ENCODE data around the gene MERTK.

MERTK gene

DNA sequence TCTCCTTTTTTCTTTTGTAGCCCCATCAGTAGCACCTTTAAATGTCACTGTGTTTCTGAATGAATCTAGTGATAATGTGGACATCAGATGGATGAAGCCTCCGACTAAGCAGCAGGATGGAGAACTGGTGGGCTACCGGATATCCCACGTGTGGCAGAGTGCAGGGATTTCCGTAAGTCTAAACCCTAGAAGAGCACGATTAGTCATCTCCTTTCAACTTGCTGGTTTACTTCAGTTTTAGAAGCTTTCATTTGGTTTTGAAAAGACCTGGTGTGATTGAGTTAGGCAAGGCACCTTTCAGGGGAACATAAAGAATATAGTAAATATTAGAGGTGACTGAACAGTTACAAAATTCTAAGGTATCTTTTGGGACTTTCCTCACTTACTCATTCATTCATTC lies 84.4 kb downstream of the MERTK start:
- DNase-seq: no peak

DNA sequence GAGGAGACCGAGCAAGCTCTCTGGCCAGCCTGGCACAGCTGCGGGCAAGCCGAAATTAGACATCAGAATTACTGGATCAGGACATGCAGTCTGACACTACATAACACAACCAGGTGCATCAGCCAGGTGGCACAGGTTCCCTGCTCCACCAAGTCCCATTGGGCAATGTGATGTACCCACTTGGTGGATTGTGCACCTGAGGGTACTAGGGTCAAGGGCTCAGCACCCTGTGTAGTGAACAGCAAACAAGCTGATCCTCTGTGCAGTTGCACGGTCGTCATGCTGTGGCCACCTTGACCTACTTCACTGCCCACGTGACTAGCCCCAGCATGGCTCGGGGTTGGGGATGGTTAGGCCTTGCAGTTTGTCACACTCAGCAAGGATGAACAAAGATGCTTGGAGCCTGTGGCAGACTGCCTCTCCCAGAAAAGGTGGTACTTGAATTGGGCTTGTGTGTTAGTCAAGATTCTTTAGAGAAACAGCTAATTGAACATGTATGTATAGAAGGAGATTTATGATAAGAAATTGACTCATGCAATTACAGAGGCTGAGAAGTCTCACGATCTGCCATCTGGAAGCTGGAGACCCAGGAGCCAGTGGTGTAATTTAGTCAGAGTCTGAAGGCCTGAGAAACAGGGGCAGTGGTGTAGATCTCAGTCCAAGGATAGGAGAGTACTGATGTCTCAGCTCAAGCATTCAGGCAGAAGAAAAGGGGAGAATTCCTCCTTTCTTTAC lies 85.2 kb downstream of the MERTK start:
- DNase-seq: no peak

GRCh38 chr2:111984213-111984604 lies 85.8 kb downstream of the MERTK start:
- DNase-seq: no peak

- no peak for DNase-seq
Observed at GRCh38 chr2:111985514-111985913, 87.1 kb downstream of the MERTK start.

DNA sequence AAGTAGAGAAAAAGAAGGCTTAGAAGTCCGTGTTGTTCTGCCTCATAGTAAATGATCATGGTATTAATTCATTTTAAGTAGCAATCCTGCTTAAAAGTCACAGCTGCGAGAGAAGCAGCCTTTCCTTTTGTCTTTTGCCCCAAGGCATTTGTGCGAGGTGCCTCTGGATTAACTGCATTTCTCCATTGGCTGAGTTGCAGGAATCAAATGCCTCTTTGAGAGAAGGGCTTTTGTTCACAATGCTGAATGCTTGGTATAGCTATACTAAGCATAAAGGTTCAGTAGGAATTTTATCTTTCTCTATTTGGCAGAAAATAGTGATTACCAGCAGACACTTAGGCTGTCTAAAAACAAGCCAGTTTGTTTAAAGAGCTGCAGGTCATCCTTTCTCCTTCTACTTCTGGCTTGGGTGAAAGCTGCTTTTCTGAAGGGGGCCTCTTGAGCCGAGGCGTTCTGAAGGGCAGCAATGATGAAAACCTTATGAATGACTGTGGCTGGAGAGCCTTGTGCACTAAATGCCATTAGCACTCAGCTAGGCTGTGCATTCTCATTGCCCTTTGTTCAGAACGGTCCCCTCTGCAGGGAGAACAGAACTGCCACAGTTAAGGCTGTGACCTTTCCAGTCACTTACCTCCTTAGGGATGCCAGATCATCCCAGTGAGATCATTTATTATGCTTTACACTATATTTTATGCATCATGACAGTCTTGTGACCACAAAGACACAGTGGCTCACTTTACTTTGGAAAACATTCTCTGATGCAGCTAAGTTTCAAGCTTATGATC lies 87.9 kb downstream of the MERTK start:
- DNase-seq: no peak

DNA sequence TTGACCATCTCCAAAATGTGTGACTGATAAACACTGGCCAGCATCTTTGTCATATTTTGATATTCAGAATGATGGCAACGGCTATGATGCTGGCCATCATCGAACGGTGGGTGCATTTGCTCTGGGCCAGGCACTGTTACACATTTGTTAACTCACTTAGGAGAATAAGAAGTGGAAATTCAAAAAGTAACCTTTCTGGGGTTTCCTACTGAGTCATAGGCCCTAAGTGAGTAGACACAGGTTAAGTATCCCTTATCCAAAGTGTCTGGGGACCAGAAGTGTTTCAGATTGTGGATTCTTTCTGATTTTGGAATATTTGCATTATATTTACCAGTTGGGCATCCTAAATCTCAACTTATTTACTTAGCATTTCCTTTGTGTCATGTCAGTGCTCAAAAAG lies 92.0 kb downstream of the MERTK start:
- DNase-seq: no peak

- DNase-seq: no peak
Observed at GRCh38 chr2:111990856-111991255, 92.4 kb downstream of the MERTK start.

GRCh38 chr2:111994042-111994441 lies 95.6 kb downstream of the MERTK start:
- no peak for DNase-seq

DNA sequence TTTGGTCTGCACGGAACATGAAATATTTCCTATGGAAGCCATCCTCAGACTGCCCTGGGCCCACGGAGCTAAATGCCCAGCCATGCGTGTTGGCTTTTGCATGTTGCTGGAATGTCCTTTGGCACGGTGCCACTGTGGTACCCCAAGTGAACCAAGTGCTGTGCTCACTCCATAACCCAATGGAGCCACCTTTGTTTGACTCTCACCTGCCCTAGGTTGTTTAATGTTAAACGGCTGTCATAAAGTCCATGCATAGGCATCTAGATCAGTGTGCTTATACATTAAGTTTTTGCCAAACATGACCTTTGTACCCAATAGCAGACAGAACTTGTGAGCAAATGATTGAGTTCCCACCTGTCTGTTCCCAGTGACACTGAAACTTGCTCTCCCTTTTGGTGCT lies 96.7 kb downstream of the MERTK start:
- no peak for DNase-seq

DNA sequence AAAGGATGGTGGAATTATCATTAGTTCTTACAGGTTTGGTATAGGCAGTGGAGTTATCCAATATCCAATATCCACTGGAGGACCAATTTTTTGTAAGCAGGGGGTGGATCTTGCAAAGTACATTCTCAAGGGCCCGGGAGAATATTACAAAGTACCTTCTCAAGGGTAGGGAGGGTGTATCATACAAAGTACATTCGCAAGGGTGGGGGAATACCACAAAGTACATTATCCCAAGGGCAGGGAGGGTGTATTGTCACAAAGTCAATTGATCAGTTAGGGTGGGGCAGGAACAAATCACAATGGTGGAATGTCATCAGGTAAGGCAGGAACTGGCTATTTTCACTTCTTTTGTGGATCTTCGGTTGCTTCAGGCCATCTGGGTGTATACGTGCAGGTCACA lies 101.4 kb downstream of the MERTK start:
- DNase-seq: no peak

- no peak for DNase-seq
Observed at GRCh38 chr2:112000399-112001135, 102.2 kb downstream of the MERTK start.

DNA sequence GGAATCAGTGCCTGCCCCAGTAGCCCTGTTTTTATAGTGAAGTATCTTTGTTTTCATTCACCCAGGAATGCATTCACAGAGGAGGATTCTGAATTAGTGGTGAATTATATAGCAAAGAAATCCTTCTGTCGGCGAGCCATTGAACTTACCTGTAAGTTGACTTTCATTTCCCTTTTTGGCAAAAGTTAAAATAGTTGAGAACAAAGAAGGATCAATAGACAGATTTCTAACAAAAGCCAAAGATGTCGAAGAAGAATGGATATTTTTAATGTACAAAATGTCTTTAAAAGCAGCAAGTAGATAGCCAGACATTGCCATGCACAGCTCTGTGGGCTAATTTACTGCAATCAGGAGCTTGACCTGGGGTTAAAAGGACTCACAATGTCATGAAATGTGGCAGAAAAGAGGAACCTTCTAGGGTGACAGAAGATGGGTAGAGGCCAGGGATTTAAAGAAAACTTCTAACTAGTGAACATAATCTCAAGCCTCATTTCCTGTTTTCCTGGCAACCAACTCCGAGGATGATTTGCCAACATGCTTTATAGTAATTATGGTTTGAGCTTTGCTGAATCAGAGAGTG lies 102.8 kb downstream of the MERTK start:
- no peak for DNase-seq

DNA sequence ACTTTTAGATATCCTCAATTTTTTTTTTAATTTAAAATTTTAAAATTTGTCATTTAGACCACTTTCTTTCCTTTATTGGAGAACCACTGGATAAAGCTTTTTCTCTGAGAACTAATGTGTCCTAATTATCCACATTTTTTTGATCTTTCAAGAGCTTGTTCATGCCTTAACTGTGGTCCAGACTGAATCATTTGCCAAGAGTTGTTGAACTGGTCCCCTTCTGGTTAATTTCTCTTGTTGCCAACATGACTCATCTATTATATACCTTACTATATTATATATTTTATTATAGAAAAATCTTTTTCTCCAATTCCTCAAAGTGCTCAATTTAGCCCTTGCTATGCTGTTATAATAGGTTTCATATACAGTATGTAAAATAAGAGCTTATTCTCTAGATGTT lies 103.5 kb downstream of the MERTK start:
- no peak for DNase-seq

GRCh38 chr2:112003576-112004252 lies 105.3 kb downstream of the MERTK start:
- no peak for DNase-seq

DNA sequence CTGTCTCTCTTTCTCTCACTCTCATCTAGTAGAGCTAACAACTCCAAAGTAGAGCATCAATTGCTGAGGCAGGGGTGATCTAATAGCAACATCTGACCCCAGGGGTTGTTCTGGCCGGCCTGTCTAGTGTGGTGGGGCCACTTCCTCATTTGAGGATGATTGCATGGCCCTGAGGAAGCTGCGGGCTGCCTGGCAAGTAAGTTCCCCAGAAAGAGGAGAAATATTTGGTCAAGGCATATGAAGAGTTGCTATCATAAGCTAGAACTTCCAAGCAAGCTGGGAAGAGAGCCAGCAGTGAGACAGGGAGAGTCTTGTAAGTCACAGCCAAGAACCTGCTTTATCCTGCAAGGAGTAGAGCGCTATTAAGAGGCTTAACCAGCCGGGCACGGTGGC lies 105.8 kb downstream of the MERTK start:
- DNase-seq: no peak

DNA sequence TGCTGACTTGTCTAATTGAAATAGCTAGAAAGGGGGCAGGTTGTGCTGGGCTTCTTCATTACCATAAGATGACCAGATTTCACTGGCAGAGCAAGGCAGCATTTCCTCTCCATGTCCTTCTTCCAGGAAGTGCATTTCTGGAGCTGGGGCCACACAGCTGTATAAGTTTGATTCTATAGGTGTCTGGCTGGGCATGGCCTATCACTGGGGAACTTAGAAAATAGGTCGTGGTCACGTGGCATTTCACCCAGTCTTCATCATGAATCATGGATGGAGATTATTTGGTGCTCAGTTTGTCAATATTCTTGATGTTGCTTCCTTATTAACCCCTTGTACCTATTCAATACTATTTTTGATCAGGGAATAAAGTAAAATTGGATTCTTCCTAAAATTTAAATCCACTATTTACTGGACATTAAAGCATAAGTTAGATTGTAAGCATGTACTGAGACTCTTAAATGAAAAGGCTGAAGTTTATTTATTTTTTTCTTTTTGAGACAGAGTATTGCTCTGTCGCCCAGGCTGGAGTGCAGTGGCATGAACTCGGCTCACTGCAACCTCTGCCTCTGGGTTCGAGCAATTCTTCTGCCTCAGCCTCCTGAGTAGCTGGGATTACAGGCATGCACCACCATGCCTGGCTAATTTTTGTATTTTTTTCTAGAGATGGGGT lies 107.1 kb downstream of the MERTK start:
- DNase-seq: no peak

- DNase-seq: no peak
Observed at GRCh38 chr2:112006076-112006410, 107.6 kb downstream of the MERTK start.

DNA sequence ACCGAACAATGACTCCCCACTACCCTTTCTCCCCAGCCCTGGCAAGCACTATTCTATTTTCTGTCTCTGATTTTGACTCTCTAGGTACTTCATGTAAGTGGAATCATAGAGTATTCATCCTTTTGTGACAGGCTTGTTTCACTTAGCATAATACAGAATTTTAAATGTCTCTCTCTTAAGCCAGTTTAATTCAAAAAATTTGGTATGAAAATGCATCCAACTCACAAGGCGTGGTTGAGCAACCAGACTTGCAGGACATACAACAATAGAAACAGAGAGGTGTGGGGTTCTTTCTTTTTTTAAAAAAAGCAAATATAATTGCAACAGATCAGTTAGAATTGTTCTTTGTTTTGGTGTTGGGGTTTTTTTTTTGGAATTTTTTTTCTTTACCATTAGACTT lies 109.1 kb downstream of the MERTK start:
- no peak for DNase-seq

DNA sequence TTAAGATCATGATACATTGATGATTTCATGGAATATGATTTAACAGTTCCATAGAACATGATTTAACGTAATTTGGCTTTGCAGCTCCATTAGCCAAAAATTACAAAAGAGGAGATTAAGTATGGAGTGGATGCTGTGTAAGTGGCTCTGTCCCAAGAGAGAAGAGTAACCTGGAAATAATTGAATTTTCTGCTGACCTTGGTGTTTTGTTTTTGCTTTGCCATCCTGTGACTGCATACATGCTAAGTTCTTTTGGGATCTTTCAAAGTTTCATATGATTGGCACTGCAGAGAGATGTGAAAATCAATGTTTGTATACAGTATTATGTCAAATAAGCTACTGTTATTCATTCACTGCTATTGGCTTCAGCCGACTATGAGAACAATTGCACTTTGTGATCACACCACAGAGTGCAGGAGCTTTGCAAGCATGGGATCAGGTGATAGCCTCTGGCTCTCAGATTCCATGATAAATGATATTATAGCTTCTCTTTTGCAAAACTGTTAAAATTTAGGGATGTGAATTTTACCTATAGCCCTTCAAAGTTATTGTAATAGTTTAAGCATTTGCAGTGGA lies 110.6 kb downstream of the MERTK start:
- DNase-seq: no peak

DNA sequence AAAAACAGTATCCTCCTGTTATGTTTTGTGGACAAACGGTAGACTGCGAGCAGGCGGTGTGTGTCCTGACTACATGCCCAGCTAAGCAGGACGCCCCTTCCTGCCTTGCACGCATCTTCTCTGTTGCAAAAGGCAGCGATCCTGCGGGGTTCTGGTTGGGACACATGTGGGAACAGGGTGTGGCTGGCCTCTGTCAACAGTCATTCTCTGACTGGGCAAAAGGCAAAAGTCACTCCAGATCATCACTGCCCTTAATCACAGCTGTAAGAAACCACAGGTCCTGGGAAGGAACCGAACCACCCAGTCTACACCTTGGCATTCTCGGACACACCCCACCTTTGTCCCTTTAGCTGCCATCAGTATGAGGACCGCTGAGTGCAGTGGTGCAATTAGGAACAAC lies 112.3 kb downstream of the MERTK start:
- DNase-seq: no peak

DNA sequence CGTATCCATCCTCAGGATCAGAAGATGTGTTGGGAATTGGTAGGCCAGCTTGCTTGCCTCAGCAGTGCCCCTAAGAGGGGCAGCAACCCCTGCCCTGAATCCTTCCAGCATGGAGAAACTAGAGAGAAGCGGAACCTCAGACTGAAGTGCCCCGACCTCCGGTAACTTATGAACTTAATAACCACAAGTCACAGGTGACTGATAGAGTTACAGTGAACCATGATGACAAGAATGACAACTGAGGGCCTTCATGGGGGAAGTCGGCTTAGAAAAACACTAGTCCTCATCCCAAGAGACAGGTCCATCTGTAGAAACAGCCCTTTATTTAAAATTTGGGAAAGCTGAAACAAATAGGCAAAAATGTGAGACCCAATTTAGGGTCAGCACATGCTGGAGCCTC lies 114.1 kb downstream of the MERTK start:
- DNase-seq: no peak

GRCh38 chr2:112018846-112019245 lies 120.4 kb downstream of the MERTK start:
- DNase-seq: no peak

Measured in activated effector memory CD4-positive, alpha-beta T cell treated with Interleukin-2 at 50 U/mL for 16 hours (primary cell).